ENCODE data around the gene RASL11B. TPM values are rescaled to one million over a fixed set of nuclear protein-coding genes. Genes with fewer than 3 reads are reported as not detected.

Gene RASL11B
- total RNA-seq, 1 experiment from 2014 or later, result 30.0 TPM

- Histone ChIP-seq H3K23me2 (ENCODE audit: insufficient read length, low read depth, low read length, poor library complexity, severe bottlenecking) (peaks cover 13% of the 10 kb centered on the region), H3K79me1 (ENCODE audit: insufficient read depth, low read depth, low read length, poor library complexity, severe bottlenecking) (no peaks in the 10 kb centered on the region), H3K23ac (ENCODE audit: insufficient read length, low read depth, low read length) (no peak overlapping the region), H4K91ac (ENCODE audit: insufficient read length, low read depth, low read length) (no peak overlapping the region), H3K27ac (ENCODE audit: insufficient read length, low read depth, low read length) (no peak overlapping the region), H3K4me1 (ENCODE audit: insufficient read depth, low read length) (no peaks in the 10 kb centered on the region; the same call in 1 of the 2 replicates), H3K79me2 (ENCODE audit: insufficient read depth, low read length) (peaks cover 8% of the 10 kb centered on the region; the same call in 1 of the 2 replicates), H2BK12ac (ENCODE audit: insufficient read length, low read depth, low read length) (no peak overlapping the region), H4K8ac (replicated peaks; ENCODE audit: insufficient read length, low read depth, low read length) (no peak overlapping the region), H2AFZ (ENCODE audit: low read length) (no peak overlapping the region), H4K20me1 (ENCODE audit: control insufficient read depth, insufficient read depth, insufficient read length) (no peaks in the 10 kb centered on the region), H2AK5ac (ENCODE audit: insufficient read length, low read length) (no peak overlapping the region), H3K4me2 (ENCODE audit: insufficient read depth, insufficient read length, low read length) (peak overlapping the region; percentile 15), H3K4ac (ENCODE audit: low read depth, low read length) (no peak overlapping the region), H4K5ac (ENCODE audit: insufficient read length, low read depth, low read length) (no peak overlapping the region), H3T11ph (ENCODE audit: low read length) (no peak overlapping the region), H3K9me3 (ENCODE audit: control insufficient read depth, low read depth, low read length) (no peaks in the 10 kb centered on the region), H3K9ac (ENCODE audit: extremely low read depth, insufficient read length, low read length) (no peak overlapping the region), H3K18ac (ENCODE audit: insufficient read length, low read depth, low read length) (no peak overlapping the region), H2BK5ac (ENCODE audit: insufficient read length, low read length) (no peak overlapping the region), H3K14ac (ENCODE audit: insufficient read depth, low read length) (no peak overlapping the region), H2BK15ac (ENCODE audit: low read depth, low read length) (no peak overlapping the region), H3K27me3 (ENCODE audit: insufficient read depth, low read length) (no peaks in the 10 kb centered on the region), H2BK120ac (ENCODE audit: low read depth, low read length, poor library complexity, severe bottlenecking) (no peak overlapping the region), H3K56ac (ENCODE audit: insufficient read length, low read depth, low read length) (no peak overlapping the region), H2BK20ac (ENCODE audit: low read depth, low read length, poor library complexity, severe bottlenecking) (no peak overlapping the region)
- Mint-ChIP-seq H3K4me1 (peaks cover 66 to 76% of the 10 kb centered on the region in 2 experiments), H3K9me3 (no peaks in the 10 kb centered on the region; a peak in 1 of 5 replicates), H3K27me3 (ENCODE audit: low read depth) (no peaks in the 10 kb centered on the region; the same call in 1 of the 2 replicates), H3K4me3 (peak overlapping the region in 1 of 2 experiments; percentile 93; a peak in 3 of 5 replicates), H3K27ac (peak overlapping the region in 2 of 3 experiments; percentile 34 to 53; a peak in 4 of 7 replicates), H3K36me3 (ENCODE audit: insufficient read depth in 1 of 3, low read depth in 3 of 3) (peaks cover 39 to 48% (median 44%) of the 10 kb centered on the region in 3 experiments)
- TF ChIP-seq CTCF (conservative IDR thresholded peaks at IDR 0.05), result no peak
- WGBS (ENCODE audit: extremely low coverage, insufficient read length, low lambda C conversion rate), result no CpG with 5 or more reads among the region's 9 CpGs
- DNase-seq, result no peak
Measured at GRCh38 chr4:52865300-52865699, 3.2 kb downstream of the RASL11B start.

Data from H9 (cell line).